Upper lobe of left lung (tissue), 4 donors: ENCODE data around the gene ALKBH8.

Experiments
- CTCF ChIP-seq, 6 experiments: fragments of 450-650 bp in 4 of 6; fragments of 200-600 bp in 2 of 6; sonication (generic) in 2 of 6; IDR thresholded peaks; one replicate each; pipeline ENCODE4 v1.5.1; 2016 to 2019; ENCODE audit warnings: antibody characterized with exemption in 6 of 6
- EP300 ChIP-seq, 4 donors: sonication (generic); formaldehyde crosslinking; IDR thresholded peaks; one replicate each; pipeline ENCODE4 v1.5.1; 2017; ENCODE audit warnings: antibody characterized with exemption in 4 of 4, control low read depth in 2 of 4

- no peak for TF ChIP-seq CTCF (IDR thresholded peaks at IDR 0.05)
- TF ChIP-seq EP300 (IDR thresholded peaks at IDR 0.05) = no peak
Observed at GRCh38 chr11:107478922-107479321, 86.6 kb downstream of the ALKBH8 start.
